ENCODE data around the gene PSG11. TPM values are rescaled to one million over a fixed set of nuclear protein-coding genes. Genes with fewer than 3 reads are reported as not detected.
"Not testable (repeated sequence)": the region's sequence is repeated elsewhere in the genome, so short reads cannot be mapped to it uniquely, and the experiment has no call there.

PSG11 gene
- total and polyA plus RNA-seq, 11 donors = not detected

DNA sequence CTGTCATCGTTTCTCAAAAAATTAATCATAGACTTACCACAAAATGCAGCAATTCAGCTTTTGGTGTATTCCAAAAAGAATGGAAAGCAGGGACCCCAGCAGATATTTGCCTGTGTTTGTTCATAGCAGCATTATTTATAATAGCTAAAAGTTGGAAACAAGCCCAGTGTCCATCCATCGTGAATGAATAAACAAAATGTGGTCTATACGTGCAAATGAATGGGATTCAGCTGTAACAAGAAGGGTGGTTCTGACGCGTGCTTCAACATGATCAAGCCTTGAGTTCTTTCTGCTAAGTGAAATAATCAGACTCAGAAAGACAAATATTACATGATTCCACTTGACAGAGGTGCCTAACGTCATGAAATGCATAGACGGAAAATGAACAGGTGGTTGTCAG is 36.4 kb downstream of the PSG11 start:
- ATAC-seq (no peak), DNase-seq (no peak)
- peaks cover 0 to 3% (median 0%) of the 10 kb centered on the region in 9 donors for H3K27me3 ChIP-seq
- intact Hi-C loops (cut with DNase I) = no loop called here
- no peaks in the 10 kb centered on the region for H3K36me3 ChIP-seq
- H3K4me3 ChIP-seq = no peak overlapping the region
- WGBS, 4 donors = 59 to 91% (median 80%) methylated on average over 7 of the region's 7 CpGs
- H3K27ac ChIP-seq = no peak overlapping the region
- TF ChIP-seq, protein P1, sequence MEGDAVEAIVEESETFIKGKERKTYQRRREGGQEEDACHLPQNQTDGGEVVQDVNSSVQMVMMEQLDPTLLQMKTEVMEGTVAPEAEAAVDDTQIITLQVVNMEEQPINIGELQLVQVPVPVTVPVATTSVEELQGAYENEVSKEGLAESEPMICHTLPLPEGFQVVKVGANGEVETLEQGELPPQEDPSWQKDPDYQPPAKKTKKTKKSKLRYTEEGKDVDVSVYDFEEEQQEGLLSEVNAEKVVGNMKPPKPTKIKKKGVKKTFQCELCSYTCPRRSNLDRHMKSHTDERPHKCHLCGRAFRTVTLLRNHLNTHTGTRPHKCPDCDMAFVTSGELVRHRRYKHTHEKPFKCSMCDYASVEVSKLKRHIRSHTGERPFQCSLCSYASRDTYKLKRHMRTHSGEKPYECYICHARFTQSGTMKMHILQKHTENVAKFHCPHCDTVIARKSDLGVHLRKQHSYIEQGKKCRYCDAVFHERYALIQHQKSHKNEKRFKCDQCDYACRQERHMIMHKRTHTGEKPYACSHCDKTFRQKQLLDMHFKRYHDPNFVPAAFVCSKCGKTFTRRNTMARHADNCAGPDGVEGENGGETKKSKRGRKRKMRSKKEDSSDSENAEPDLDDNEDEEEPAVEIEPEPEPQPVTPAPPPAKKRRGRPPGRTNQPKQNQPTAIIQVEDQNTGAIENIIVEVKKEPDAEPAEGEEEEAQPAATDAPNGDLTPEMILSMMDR (IDR thresholded peaks at IDR 0.05) = no peak
- no peak for TF ChIP-seq POLR2A (IDR thresholded peaks at IDR 0.05)
- H3K9me3 ChIP-seq = no peaks in the 10 kb centered on the region
- no peaks in the 10 kb centered on the region for H3K4me1 ChIP-seq

GRCh38 chr19:42989186-42989585 is 37.1 kb downstream of the PSG11 start:
- ATAC-seq; intact Hi-C loops (cut with DNase I); H3K27ac ChIP-seq; DNase-seq; H3K9me3 ChIP-seq; H3K4me1 ChIP-seq; H3K36me3 ChIP-seq; H3K4me3 ChIP-seq; H3K27me3 ChIP-seq: not testable (repeated sequence)
- WGBS, 4 donors = 55 to 80% (median 76%) methylated on average over 4 of the region's 4 CpGs

- H3K27ac ChIP-seq; H3K4me1 ChIP-seq; H3K9me3 ChIP-seq; ATAC-seq; intact Hi-C loops (cut with DNase I); H3K27me3 ChIP-seq; DNase-seq; H3K36me3 ChIP-seq; H3K4me3 ChIP-seq: not testable (repeated sequence)
- 40 to 84% (median 49%) methylated on average over 1 of the region's 1 CpG for whole genome bisulfite sequencing, 4 donors
Measured at GRCh38 chr19:42988206-42988605, 38.1 kb downstream of the PSG11 start.

DNA sequence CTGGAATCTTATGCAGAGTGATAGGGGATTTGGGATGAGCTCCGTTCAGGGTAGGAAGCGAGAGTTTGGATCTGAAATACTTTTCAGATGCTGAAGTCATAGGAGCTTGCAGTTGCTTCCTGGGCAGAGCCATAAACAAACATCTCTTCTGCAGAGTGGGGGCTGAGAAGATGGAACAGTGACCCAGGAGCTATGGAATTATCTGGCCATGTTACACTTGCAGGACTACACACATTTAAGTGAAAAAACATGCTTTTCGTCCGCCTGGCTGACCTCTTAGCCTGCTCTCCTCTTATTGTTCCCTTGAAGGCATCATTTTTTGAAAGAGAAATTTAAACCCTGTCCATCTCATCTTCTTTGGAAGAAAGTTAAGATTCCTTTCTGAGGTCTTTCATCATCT is 40.7 kb downstream of the PSG11 start:
- Histone ChIP-seq H3K4me3 (no peak overlapping the region), H3K27me3 (peaks cover 0 to 3% (median 0%) of the 10 kb centered on the region in 9 donors), H3K9me3 (no peaks in the 10 kb centered on the region), H3K36me3 (no peaks in the 10 kb centered on the region), H3K27ac (no peak overlapping the region), H3K4me1 (no peaks in the 10 kb centered on the region)
- ATAC-seq (no peak), DNase-seq (no peak)
- no peak for TF ChIP-seq POLR2A (IDR thresholded peaks at IDR 0.05)
- TF ChIP-seq, protein P1 (IDR thresholded peaks at IDR 0.05) = no peak
- intact Hi-C loops (cut with DNase I) = no loop called here
- 49 to 70% (median 65%) methylated on average over 4 of the region's 4 CpGs for WGBS, 4 donors

DNA sequence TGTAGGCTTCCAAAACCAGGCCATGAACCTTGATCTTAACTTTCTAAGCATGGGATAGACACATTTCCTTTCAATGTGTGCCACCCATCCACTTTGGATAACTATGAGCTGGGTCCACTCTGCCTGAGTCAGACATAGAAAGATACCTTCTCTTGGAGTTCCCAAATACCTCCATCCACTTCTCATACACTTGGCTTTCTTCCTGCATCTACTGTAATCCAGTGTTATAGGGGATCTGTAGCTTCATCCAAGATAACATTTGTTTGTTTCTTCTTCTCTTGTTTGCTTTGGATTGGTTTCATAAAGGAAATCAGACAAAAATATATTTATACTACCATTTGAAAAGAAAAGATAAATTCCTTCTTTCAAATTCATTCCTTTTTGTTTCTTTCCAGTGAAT is 44.2 kb downstream of the PSG11 start:
- ATAC-seq; H3K9me3 ChIP-seq; H3K4me3 ChIP-seq; H3K36me3 ChIP-seq; H3K27ac ChIP-seq; H3K4me1 ChIP-seq; H3K27me3 ChIP-seq; DNase-seq; intact Hi-C loops (cut with DNase I): not testable (repeated sequence)

DNA sequence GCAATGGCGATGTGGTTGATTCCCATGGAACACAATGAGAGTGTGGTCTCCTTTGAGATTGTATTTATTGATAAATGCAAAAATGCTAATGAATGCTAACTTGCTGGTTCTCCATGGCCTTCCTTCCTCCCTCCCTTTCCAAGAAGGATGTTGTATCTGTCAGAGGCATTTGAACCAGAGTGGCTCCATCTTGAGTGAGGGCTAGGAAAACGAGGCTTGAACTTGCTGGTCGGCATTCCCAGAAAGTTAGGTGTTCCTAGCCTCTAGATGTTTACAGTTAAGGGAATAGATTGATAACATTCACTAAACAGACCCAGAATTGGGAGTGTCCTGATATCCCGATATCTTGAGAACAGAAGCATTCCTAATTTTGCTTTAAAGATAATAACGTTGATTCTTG is 54.8 kb downstream of the PSG11 start:
- H3K4me3 ChIP-seq; H3K4me1 ChIP-seq; H3K9me3 ChIP-seq; H3K27ac ChIP-seq; H3K36me3 ChIP-seq; ATAC-seq; intact Hi-C loops (cut with DNase I); H3K27me3 ChIP-seq; DNase-seq: not testable (repeated sequence)
- WGBS, 4 donors = 83 to 85% (median 85%) methylated on average over 5 of the region's 5 CpGs

Data from heart left ventricle (tissue), 16 donors.